WTC11 (cell line): ENCODE results near the gene ADAT3. TPM values are rescaled to one million over a fixed set of nuclear protein-coding genes. Genes with fewer than 3 reads are reported as not detected.

Experiments used
- FOXK1 ChIP-seq: sonication (generic); formaldehyde crosslinking; IDR thresholded peaks from 2 replicates; pipeline ENCODE4 v1.8.0; 2022; ENCODE audit warnings: mild to moderate bottlenecking, moderate library complexity, missing genetic modification reagents
- GABPB1 ChIP-seq: sonication (generic); formaldehyde crosslinking; IDR thresholded peaks from 2 replicates; pipeline ENCODE4 v1.8.1; 2023; ENCODE audit warnings: mild to moderate bottlenecking, missing genetic modification reagents
- GTF2I ChIP-seq: fragments of 250-450 bp; sonication (Bioruptor Pico); conservative IDR thresholded peaks from 2 replicates; pipeline ENCODE4 v1.4.0; 2021; ENCODE audit warnings: mild to moderate bottlenecking
- JAZF1 ChIP-seq: fragments of 250-450 bp; sonication (Bioruptor Pico); IDR thresholded peaks from 2 replicates; pipeline ENCODE4 v1.9.0; 2021; ENCODE audit warnings: moderate library complexity, mild to moderate bottlenecking, inconsistent platforms
- JUN ChIP-seq: sonication (generic); formaldehyde crosslinking; IDR thresholded peaks from 2 replicates; pipeline ENCODE4 v1.8.0; 2023; ENCODE audit warnings: mild to moderate bottlenecking, missing genetic modification reagents
- NR2C2 ChIP-seq: sonication (generic); formaldehyde crosslinking; IDR thresholded peaks from 2 replicates; pipeline ENCODE4 v1.8.0; 2022; ENCODE audit warnings: mild to moderate bottlenecking, missing genetic modification reagents
- PRRX2 ChIP-seq: fragments of 250-450 bp; sonication (Bioruptor Pico); IDR thresholded peaks from 2 replicates; pipeline ENCODE4 v1.8.0; 2021; ENCODE audit warnings: mild to moderate bottlenecking
- SMAD3 ChIP-seq: sonication (generic); formaldehyde crosslinking; IDR thresholded peaks from 2 replicates; pipeline ENCODE4 v1.8.0; 2022; ENCODE audit warnings: missing genetic modification reagents, mild to moderate bottlenecking, borderline replicate concordance
- TEAD4 ChIP-seq: sonication (generic); formaldehyde crosslinking; IDR thresholded peaks from 2 replicates; pipeline ENCODE4 v1.8.0; 2022; ENCODE audit warnings: mild to moderate bottlenecking, missing genetic modification reagents
- ZNF232 ChIP-seq: sonication (generic); formaldehyde crosslinking; IDR thresholded peaks from 2 replicates; pipeline ENCODE4 v1.8.0; 2022; ENCODE audit warnings: mild to moderate bottlenecking, missing genetic modification reagents
- ZNF263 ChIP-seq: sonication (generic); formaldehyde crosslinking; IDR thresholded peaks from 2 replicates; pipeline ENCODE4 v1.8.1; 2022; ENCODE audit warnings: low read depth, mild to moderate bottlenecking, moderate library complexity, missing genetic modification reagents
- total RNA-seq: library from RNA; stranded (reverse); gene quantifications from 3 replicates; pipeline ENCODE4 v1.2.3, GENCODE V29; 2021
- TF ChIP-seq, protein P1 (sequence below): sonication (generic); formaldehyde crosslinking; IDR thresholded peaks from 2 replicates; pipeline ENCODE4 v1.8.1; 2023; ENCODE audit warnings: mild to moderate bottlenecking, missing genetic modification reagents, moderate library complexity
- TF ChIP-seq, protein P2 (sequence below): sonication (generic); formaldehyde crosslinking; IDR thresholded peaks from 2 replicates; pipeline ENCODE4 v1.8.1; 2022; ENCODE audit warnings: mild to moderate bottlenecking, moderate library complexity, missing genetic modification reagents
- TF ChIP-seq, protein P3 (sequence below): fragments of 250-450 bp; sonication (Bioruptor Pico); IDR thresholded peaks from 2 replicates; pipeline ENCODE4 v1.8.0; 2021; ENCODE audit warnings: mild to moderate bottlenecking
- TF ChIP-seq, protein P4 (sequence below): sonication (generic); formaldehyde crosslinking; IDR thresholded peaks from 2 replicates; pipeline ENCODE4 v1.8.1; 2022; ENCODE audit warnings: low read depth, missing genetic modification reagents, borderline replicate concordance
- TF ChIP-seq, protein P5 (sequence below): sonication (generic); formaldehyde crosslinking; IDR thresholded peaks from 2 replicates; pipeline ENCODE4 v1.8.0; 2023; ENCODE audit warnings: missing genetic modification reagents
- TF ChIP-seq, protein P6 (sequence below): fragments of 250-450 bp; sonication (Bioruptor Pico); conservative IDR thresholded peaks from 2 replicates; pipeline ENCODE4 v1.9.0; 2021; ENCODE audit warnings: mild to moderate bottlenecking
- TF ChIP-seq, protein P7 (sequence below): sonication (generic); formaldehyde crosslinking; IDR thresholded peaks from 2 replicates; pipeline ENCODE4 v1.8.0; 2023; ENCODE audit warnings: missing genetic modification reagents, mild to moderate bottlenecking, borderline replicate concordance
- TF ChIP-seq, protein P8 (sequence below): fragments of 250-450 bp; sonication (Bioruptor Pico); IDR thresholded peaks from 2 replicates; pipeline ENCODE4 v1.9.0; 2021; ENCODE audit warnings: mild to moderate bottlenecking
- TF ChIP-seq, protein P9 (sequence below): sonication (generic); formaldehyde crosslinking; IDR thresholded peaks from 2 replicates; pipeline ENCODE4 v1.8.1; 2022; ENCODE audit warnings: low read depth, mild to moderate bottlenecking, moderate library complexity, missing genetic modification reagents, borderline replicate concordance

Gene ADAT3
- total RNA-seq, 1 experiment from 2014 or later: 20.3 TPM

DNA sequence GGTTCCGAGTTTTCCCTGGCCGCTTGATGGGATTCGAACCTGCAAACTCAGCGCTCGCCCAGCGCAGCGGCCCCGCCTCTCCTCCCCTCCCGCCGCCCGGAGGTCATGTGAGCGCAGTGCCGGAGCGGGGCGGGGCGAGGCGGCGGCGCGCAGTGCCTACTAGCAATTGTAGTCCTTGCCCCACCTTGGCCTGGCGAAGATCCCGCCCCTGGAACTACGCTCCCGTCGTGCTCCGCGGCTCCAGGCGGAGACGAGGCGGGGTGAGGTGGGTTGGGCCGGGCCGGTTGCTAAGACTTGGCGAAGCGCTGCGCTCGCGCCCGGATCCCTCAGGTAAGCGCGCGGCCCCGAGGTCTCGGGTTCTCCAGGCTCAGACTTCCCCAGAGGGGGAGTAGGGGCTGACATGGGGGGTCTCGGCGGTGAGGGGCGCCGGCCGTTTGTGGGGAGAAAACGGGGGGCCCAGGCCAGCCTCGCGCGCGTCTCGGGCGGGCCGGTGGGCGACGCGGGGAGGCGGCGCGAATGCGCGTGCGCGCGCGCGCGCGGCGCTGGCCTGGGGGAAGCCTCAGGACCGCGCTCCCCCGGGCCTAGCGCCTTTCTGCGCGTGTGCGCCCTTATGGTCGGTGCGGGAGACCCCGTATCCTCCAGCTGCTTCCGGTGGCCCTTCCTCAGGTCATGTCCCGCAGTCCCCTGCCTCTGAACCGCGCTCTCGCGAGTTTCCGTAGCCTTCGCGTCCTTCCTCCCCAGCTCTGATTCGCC, at the start of gene ADAT3, which contains the start of gene SCAMP4 (continued):
- TF ChIP-seq, protein P1, sequence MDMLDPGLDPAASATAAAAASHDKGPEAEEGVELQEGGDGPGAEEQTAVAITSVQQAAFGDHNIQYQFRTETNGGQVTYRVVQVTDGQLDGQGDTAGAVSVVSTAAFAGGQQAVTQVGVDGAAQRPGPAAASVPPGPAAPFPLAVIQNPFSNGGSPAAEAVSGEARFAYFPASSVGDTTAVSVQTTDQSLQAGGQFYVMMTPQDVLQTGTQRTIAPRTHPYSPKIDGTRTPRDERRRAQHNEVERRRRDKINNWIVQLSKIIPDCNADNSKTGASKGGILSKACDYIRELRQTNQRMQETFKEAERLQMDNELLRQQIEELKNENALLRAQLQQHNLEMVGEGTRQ: peak; percentile 97
- TF ChIP-seq, protein P2, sequence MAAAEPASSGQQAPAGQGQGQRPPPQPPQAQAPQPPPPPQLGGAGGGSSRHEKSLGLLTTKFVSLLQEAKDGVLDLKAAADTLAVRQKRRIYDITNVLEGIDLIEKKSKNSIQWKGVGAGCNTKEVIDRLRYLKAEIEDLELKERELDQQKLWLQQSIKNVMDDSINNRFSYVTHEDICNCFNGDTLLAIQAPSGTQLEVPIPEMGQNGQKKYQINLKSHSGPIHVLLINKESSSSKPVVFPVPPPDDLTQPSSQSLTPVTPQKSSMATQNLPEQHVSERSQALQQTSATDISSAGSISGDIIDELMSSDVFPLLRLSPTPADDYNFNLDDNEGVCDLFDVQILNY (CRISPR knock-in tag): peak; percentile 91; the same call in 1 of the 2 replicates
- TF ChIP-seq, protein P3, sequence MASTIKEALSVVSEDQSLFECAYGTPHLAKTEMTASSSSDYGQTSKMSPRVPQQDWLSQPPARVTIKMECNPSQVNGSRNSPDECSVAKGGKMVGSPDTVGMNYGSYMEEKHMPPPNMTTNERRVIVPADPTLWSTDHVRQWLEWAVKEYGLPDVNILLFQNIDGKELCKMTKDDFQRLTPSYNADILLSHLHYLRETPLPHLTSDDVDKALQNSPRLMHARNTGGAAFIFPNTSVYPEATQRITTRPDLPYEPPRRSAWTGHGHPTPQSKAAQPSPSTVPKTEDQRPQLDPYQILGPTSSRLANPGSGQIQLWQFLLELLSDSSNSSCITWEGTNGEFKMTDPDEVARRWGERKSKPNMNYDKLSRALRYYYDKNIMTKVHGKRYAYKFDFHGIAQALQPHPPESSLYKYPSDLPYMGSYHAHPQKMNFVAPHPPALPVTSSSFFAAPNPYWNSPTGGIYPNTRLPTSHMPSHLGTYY (CRISPR knock-in tag): no peak
- TF ChIP-seq TEAD4 (CRISPR knock-in tag) (no peak), PRRX2 (CRISPR knock-in tag) (no peak), ZNF263 (no peak), SMAD3 (CRISPR knock-in tag) (no peak), JAZF1 (no peak), JUN (no peak), NR2C2 (peak; percentile 96), FOXK1 (CRISPR knock-in tag) (no peak; the same call in 1 of the 2 replicates), ZNF232 (CRISPR knock-in tag) (no peak), GABPB1 (CRISPR knock-in tag) (peak; percentile 66), GTF2I (CRISPR knock-in tag) (no peak)
- TF ChIP-seq, protein P4, sequence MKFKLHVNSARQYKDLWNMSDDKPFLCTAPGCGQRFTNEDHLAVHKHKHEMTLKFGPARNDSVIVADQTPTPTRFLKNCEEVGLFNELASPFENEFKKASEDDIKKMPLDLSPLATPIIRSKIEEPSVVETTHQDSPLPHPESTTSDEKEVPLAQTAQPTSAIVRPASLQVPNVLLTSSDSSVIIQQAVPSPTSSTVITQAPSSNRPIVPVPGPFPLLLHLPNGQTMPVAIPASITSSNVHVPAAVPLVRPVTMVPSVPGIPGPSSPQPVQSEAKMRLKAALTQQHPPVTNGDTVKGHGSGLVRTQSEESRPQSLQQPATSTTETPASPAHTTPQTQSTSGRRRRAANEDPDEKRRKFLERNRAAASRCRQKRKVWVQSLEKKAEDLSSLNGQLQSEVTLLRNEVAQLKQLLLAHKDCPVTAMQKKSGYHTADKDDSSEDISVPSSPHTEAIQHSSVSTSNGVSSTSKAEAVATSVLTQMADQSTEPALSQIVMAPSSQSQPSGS: no peak
- TF ChIP-seq, protein P5, sequence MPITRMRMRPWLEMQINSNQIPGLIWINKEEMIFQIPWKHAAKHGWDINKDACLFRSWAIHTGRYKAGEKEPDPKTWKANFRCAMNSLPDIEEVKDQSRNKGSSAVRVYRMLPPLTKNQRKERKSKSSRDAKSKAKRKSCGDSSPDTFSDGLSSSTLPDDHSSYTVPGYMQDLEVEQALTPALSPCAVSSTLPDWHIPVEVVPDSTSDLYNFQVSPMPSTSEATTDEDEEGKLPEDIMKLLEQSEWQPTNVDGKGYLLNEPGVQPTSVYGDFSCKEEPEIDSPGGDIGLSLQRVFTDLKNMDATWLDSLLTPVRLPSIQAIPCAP (CRISPR knock-in tag): no peak
- TF ChIP-seq, protein P6, sequence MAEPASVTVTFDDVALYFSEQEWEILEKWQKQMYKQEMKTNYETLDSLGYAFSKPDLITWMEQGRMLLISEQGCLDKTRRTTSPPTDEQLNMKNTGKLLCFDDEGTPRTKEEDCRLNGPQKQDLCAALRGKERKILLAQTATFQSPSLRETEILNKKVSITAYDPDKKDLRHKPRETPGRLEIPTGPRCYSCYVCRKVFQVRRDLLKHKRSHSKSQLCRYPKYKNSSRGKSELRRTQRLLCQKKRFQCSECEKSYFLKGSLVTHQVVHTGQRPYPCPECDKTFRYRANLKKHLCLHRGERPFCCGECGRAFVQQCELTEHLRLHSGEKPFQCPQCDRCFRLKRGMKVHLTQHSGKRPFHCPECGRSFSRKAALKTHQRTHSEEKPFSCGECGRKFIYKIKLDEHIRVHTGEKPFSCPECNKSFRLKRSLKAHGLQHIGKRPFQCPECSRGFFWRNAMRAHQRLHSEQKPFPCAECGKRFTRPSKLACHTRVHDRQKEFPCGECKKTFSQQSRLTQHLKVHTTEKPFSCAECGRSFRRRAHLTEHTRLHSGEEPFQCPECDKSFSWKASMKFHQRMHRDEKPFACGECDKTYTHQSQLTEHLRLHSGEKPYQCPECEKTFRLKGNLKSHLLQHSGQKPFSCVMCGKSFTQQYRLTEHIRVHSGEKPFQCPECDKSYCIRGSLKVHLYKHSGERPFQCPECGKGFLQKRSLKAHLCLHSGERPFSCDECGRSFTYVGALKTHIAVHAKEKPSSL: no peak
- TF ChIP-seq, protein P7, sequence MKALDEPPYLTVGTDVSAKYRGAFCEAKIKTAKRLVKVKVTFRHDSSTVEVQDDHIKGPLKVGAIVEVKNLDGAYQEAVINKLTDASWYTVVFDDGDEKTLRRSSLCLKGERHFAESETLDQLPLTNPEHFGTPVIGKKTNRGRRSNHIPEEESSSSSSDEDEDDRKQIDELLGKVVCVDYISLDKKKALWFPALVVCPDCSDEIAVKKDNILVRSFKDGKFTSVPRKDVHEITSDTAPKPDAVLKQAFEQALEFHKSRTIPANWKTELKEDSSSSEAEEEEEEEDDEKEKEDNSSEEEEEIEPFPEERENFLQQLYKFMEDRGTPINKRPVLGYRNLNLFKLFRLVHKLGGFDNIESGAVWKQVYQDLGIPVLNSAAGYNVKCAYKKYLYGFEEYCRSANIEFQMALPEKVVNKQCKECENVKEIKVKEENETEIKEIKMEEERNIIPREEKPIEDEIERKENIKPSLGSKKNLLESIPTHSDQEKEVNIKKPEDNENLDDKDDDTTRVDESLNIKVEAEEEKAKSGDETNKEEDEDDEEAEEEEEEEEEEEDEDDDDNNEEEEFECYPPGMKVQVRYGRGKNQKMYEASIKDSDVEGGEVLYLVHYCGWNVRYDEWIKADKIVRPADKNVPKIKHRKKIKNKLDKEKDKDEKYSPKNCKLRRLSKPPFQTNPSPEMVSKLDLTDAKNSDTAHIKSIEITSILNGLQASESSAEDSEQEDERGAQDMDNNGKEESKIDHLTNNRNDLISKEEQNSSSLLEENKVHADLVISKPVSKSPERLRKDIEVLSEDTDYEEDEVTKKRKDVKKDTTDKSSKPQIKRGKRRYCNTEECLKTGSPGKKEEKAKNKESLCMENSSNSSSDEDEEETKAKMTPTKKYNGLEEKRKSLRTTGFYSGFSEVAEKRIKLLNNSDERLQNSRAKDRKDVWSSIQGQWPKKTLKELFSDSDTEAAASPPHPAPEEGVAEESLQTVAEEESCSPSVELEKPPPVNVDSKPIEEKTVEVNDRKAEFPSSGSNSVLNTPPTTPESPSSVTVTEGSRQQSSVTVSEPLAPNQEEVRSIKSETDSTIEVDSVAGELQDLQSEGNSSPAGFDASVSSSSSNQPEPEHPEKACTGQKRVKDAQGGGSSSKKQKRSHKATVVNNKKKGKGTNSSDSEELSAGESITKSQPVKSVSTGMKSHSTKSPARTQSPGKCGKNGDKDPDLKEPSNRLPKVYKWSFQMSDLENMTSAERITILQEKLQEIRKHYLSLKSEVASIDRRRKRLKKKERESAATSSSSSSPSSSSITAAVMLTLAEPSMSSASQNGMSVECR: 0 out of 2 replicates have a peak, but pooled peaks have one; percentile 40
- TF ChIP-seq, protein P8, sequence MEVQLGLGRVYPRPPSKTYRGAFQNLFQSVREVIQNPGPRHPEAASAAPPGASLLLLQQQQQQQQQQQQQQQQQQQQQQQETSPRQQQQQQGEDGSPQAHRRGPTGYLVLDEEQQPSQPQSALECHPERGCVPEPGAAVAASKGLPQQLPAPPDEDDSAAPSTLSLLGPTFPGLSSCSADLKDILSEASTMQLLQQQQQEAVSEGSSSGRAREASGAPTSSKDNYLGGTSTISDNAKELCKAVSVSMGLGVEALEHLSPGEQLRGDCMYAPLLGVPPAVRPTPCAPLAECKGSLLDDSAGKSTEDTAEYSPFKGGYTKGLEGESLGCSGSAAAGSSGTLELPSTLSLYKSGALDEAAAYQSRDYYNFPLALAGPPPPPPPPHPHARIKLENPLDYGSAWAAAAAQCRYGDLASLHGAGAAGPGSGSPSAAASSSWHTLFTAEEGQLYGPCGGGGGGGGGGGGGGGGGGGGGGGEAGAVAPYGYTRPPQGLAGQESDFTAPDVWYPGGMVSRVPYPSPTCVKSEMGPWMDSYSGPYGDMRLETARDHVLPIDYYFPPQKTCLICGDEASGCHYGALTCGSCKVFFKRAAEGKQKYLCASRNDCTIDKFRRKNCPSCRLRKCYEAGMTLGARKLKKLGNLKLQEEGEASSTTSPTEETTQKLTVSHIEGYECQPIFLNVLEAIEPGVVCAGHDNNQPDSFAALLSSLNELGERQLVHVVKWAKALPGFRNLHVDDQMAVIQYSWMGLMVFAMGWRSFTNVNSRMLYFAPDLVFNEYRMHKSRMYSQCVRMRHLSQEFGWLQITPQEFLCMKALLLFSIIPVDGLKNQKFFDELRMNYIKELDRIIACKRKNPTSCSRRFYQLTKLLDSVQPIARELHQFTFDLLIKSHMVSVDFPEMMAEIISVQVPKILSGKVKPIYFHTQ (CRISPR knock-in tag): no peak
- TF ChIP-seq, protein P9, sequence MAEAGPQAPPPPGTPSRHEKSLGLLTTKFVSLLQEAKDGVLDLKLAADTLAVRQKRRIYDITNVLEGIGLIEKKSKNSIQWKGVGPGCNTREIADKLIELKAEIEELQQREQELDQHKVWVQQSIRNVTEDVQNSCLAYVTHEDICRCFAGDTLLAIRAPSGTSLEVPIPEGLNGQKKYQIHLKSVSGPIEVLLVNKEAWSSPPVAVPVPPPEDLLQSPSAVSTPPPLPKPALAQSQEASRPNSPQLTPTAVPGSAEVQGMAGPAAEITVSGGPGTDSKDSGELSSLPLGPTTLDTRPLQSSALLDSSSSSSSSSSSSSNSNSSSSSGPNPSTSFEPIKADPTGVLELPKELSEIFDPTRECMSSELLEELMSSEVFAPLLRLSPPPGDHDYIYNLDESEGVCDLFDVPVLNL: no peak
